ENCODE results near the gene AURKB.
"Not testable (repeated sequence)": the region's sequence is repeated elsewhere in the genome, so short reads cannot be mapped to it uniquely, and the experiment has no call there.

Gene AURKB

DNA sequence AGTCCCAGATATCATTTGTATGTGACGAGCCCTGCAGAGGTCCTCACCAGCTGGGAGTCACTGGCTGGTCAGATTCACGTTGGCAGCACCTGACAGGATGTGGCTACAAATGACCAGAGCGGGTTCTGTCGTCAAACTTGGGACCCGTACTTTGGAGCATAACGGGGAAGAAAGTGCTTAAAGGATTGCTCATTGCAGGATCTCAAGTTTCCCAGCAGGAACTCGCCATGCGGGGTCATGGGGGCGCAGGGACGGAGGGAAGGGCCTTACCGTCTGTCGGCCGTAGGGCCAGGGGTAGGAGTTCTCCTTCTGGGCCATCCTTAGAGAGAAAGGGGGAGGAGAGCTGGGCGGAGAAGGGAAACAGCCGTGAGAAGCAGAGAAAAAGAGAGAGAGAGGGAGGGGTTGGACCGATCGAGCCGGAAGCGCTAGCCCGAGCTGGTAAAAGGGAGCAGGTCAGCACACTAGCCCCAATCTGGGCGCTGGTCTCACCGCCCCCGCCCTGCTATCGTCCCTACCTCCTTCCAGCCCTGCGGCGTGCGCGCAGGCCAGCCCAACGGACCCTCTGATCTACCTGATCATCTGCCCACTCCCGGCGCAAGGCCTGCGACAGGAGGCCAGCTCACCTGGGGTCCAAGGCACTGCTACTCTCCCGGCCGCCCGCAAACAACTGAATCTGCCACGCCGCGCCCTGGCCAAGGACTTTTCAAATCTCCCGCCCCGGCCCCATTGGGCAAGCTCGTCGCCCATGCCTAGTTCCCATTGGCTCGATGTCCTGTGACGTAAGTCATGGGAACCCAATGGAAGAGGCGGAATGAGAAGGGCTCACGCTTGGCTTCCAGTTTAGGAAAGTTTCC, at the start of gene AURKB:
Gene AURKB (minus strand): TSS at position 669 of the 854 bp plus-strand sequence. CDS start 351 bp downstream, at position 318.
- peak in 3 of 4 experiments; percentile 76 to 90 (median 85) for DNase-seq (ENCODE audit: low read depth in 4 of 4, low spot score in 1 of 4)

DNA sequence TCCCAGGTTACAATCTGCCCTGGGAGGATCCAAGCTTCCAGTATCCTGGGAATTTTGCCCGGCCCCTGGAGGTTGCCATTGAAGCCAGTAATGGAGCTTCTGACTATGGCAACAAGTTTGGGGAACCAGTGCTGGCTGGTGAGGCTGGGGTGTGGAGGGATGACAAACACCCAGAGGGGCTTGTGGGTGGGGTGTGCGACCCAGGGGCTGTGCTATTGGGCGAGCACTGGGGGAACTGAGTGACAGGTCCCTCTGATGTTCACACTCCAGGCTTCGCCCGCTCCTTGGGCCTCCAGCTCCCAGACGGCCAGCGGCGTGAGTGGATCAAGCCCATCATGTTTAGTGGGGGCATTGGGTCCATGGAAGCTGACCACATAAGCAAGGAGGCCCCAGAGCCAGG, 47.4 kb upstream of the AURKB start:
- DNase-seq (ENCODE audit: low read depth in 4 of 4, low spot score in 1 of 4), result no peak

DNA sequence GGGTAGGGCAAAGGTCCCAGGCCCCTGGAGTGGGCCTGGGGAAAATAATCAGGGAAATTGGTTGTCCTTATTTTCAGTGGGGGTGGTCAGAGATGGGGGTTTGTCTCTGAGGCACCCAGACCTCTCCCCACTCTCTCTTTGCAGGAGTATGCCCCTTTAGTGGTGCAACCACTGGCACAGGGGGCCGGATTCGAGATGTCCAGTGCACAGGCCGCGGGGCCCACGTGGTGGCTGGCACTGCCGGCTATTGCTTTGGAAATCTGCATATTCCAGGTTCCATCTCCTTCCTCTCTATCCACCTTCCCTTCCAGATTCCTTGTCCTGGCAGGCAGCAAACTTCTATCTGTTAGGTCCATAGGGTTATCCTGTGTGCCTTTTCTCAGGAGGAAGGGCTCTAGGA, 46.3 kb upstream of the AURKB start:
- DNase-seq (ENCODE audit: low read depth in 4 of 4, low spot score in 1 of 4), result no peak

DNA sequence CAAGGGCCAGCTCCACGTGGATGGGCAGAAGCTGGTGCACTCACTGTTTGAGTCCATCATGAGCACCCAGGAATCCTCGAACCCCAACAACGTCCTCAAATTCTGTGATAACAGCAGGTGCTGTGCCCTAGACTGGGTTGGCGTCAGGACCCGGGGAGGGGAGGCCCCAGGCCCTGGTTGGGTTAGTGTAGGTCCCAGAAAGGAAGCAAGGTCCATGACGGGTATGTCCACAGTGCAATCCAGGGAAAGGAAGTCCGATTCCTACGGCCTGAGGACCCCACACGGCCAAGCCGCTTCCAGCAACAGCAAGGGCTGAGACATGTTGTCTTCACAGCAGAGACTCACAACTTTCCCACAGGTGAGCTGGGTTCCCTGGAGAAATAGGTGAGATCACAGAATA, 45.9 kb upstream of the AURKB start:
- DNase-seq (ENCODE audit: low read depth in 4 of 4, low spot score in 1 of 4), result no peak

DNA sequence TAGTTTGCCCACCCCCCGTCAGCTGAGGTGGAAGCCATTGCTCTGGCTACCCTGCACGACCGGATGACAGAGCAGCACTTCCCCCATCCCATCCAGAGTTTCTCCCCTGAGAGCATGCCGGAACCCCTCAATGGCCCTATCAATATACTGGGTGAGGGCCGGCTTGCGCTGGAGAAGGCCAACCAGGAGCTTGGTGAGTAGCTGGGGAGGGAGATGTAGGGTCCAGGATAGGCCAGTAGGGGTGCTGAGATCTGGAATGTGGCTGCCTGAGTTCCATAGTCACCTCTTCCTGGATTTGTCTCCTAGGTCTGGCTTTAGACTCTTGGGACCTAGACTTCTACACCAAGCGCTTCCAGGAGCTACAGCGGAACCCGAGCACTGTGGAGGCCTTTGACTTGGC, 45.1 kb upstream of the AURKB start:
- DNase-seq (ENCODE audit: low read depth in 4 of 4, low spot score in 1 of 4), result no peak

DNA sequence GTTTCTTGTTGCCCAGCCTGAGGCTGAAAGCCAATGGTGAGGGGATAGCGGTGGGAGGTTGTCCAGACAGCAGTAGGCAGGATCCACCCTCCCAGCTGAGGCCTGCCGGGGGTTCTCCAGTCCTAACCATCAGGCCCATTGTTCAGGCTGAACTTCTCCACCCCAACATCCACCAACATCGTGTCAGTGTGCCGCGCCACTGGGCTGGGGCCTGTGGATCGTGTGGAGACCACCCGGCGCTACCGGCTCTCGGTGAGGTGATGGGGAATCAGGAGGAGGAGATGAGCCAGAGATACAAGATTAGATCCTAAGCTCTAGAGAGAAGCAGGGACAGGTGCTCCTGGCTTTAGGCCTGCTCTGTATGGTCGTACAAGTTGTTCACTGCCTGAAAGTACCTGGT, 44.5 kb upstream of the AURKB start:
- no peak for DNase-seq (ENCODE audit: low read depth in 4 of 4, low spot score in 1 of 4)

DNA sequence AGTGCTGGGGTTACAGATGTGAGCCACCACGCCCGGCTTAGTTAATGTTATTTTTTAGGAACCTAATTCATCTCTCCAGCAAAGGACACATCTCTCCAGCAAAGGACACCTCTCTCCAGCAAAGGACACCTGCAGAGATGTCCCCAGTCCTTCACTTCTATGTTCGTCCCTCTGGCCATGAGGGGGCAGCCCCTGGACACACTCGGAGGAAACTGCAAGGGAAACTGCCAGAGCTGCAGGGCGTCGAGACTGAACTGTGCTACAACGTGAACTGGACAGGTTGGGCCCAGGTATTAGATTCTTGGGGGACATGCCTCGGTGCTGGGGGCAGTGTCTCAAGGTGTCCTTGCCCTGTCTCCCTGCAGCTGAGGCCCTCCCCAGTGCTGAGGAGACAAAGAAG, 43.4 kb upstream of the AURKB start:
- DNase-seq (ENCODE audit: low read depth in 4 of 4, low spot score in 1 of 4), result no peak

DNA sequence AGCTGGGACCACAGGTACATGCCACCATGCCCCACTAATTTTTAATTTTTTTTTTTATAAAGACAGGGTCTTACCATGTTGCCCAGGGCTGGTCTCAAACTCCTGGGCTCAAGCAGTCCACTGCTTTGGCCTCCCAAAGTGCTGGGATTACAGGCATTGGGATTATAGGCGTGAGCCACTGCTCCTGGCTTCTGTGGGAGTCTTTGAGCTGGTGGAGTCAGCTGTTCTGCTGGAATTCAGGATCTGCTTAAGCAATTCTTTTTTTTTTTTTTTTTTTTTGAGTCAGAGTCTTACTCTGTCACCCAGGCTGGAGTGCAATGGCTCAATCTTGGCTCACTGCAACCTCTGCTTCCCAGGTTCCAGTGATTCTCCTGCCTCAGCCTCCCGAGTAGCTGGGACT, 41.0 kb upstream of the AURKB start:
- DNase-seq (ENCODE audit: low read depth in 4 of 4, low spot score in 1 of 4), result not testable (repeated sequence)

DNA sequence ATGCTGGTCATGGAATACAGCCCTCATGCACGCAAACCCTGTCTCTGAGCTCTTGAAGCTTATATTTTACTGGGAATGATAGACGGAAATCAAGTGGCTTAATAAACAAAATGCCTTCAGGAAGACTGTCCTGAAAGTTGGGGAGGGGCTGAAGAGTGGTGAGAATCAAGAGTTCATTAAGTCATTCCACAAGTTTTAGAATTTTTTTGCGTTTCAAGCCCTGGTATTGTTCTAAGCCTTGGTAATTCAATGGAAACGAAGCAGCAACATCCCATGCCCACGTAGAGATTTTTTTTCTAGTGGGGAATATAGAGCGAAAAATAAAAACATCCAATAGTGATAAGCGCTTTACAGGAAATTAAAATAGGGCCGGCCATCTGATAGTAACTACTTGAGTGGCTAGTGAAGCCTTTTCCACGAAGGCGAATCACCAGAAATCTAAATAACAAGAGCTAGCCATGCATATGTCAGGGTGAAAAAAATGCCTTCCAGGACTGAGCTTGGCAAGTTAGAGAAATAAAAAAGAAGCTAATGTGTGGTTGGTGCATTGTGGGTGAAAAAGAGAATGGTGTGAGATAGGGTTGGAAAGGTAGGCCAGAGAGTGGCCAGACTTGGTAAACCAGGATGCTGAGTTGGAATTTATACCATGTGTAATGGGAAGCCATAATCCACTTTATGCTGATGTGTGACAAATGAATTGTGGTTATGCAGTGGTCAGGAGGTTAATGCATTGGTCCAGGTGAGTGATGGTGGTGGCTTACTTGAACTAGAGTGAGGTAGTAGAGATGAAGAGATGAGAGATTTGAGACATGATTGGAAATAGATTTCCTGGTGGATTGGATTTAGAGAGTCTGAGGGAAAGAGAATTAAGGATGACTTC, 39.5 kb upstream of the AURKB start:
- DNase-seq (ENCODE audit: low read depth in 4 of 4, low spot score in 1 of 4), result no peak

DNA sequence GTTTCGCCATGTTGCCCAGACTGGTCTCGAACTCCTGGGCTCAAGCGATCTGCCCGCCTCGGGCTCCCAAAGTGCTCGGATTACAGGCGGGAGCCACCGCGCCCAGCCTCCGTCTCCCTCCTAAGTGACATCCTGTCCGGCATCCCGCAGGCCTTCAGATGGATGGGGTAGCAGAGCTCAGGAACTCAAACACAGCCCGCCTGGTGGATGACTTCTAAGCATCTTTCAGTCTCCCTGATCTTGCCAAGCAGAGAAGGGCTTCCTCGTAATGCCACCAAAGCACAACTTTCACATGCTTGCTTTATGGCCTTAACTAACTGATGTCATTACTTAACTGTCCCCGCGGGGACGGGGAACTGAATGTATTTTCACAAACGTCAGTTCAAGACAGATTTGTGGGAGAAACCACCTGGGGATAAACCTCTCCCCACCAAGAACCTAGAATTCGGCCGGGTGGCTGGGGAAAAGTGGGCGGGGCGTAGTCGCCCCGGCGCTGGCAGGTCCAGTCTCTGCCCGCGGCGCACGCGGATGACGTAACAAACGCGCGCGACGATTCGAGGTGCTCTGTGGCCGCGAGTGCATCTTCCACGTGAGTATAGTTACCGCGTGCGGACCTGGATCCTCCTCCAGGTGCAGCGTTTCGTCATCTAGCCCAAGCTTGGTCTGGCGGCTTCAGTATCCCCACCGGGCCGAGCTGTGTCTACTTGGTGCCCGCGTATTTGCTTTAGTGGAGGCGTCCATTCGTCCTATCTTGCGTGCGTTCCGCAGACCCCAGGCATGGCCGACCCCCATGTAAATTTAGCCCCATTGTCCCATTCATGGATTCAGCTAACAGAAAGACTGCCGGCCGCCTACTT, 38.6 kb upstream of the AURKB start, which contains the start of gene PFAS:
Gene PFAS (plus strand): TSS at position 539 of the 857 bp plus-strand sequence. CDS start 4,649 bp downstream, outside the sequence.
- peak; percentile 96 to 99 (median 96) for DNase-seq (ENCODE audit: low read depth in 4 of 4, low spot score in 1 of 4)

DNA sequence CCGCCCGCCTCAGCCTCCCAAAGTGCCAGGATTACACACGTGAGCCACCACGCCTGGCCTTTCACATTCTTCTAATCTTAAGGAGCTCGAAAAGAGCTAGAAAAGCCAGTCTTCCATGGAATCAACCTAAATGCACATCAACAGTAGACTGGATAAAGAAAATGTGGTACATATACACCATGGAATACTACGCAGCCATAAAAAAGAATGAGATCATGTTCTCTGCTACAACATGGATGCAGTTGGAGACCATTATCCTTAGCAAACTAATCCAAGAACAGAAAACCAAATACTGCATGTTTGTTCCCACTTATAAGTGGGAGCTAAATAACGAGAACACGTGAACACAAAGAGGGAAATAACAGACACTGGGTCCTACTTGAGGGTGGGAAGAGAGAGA, 34.4 kb upstream of the AURKB start:
- no peak for DNase-seq (ENCODE audit: low read depth in 4 of 4, low spot score in 1 of 4)

DNA sequence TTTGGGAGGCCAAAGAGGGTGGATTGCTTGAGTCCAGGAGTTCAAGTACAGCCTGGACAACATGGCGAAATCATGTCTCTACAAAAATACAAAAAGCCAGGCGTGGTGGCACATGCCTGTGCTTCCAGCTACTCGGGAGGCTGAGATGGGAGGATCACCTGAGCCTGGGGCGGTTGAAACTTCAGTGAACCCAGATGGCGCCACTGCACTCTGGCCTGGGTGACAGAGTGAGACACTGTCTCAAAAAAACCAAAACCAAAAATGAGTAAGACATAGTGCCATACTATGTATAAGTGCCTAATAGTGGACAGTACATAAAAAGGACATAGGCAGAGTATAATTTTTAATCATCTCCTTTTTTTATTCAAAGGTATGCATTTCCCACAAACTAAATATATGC, 33.5 kb upstream of the AURKB start:
- DNase-seq (ENCODE audit: low read depth in 4 of 4, low spot score in 1 of 4), result no peak

DNA sequence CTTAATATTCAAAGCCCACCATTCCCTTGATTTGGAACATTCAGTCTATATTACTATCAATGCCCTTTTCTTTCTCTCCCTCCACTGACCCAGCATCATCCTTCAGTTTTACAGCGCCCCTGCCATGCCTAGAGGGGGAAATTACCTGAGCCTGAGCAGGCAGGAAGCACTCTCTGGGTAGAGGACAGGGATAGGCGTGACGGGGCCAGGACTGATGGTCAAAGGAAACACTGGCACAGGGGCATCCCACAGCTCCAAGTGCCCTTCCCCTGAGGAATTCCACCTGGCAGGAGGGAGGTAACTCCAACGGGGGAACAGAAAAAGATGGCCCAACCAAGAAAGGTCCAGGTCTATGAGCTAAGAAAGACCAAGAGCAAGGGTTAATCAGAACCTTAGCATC, 27.5 kb upstream of the AURKB start:
- DNase-seq (ENCODE audit: low read depth in 4 of 4, low spot score in 1 of 4), result no peak

DNA sequence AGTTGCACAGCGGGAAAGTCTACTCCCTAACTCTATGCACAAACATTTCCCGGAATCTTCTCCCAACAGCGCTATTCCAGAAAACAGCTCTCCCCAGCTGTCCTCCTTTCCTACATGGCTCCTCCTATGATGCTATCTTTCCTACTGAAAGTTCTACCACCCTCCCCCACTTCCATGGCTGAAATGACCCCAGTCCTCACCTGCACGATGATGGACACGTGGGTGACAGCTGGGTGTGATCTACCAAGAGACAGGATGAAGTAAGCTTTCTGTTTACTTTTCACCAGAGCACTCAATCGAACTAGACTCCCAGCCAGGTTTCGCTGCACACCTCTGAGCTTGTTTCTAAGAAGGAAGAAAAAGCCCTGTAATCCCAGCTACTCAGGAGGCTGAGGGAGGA, 26.8 kb upstream of the AURKB start:
- no peak for DNase-seq (ENCODE audit: low read depth in 4 of 4, low spot score in 1 of 4)

DNA sequence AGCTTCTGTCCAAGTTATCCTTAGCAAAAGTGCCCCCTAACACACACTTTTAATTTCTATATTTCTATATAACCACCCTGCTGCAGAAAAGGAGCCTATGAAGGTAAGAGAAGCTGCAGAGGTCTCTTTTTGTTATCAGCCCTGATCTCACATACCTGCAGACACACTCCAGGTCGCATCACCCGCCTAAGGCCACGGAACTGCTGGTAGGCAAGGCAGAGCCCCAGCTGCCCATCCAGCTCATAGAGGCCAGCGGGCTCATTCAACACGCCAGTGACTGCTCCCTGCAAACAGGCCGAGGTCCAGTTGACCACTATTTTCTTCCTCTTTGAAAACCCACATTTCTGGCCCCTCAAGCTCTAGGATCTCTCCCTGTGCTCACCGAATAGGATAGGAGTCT, 25.3 kb upstream of the AURKB start:
- no peak for DNase-seq (ENCODE audit: low read depth in 4 of 4, low spot score in 1 of 4)

DNA sequence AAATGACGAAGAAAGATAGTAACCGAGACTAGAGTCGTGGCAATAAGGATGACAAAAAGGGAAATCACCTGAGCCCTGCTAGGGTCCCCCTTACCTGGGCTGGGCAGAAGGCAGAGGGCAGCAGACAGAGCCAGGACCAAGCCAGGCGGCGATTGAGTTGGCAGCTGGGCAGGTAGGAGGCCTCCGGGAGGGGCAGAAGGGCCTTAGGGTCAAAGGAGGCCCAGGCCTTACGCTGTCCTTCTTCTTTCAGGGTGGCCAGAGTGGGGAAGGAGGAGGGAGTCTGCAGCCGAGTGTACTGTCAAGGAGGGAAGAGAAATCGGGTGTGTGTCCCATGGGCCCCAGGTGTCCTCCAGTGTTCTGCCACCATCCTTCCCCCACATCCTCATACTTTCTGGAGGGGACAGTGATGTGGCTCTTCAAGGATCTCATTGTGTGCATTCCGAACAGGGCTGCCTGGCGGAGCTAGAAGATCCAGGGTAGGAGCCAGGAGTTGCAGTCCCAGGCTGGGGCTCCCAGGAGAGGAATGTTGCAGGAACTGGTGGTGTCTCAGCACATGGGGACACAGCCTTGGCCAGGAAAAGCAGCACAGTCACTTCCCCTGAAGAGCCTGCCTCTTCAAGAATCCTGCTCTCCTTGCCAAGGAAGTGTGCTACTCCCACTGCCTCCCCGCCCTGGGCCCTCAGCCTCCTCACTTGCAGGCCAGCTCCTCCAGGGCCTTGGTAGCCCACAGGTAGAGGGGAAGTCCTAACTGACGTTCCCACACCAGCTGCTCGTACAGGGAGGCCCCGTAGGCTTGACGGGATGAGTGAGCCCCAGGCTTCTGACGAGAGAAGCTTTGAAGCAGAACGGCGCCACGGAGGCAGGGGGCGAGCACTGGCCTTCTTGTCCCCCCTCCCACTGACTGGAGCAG, 24.2 kb upstream of the AURKB start:
- no peak for DNase-seq (ENCODE audit: low read depth in 4 of 4, low spot score in 1 of 4)

DNA sequence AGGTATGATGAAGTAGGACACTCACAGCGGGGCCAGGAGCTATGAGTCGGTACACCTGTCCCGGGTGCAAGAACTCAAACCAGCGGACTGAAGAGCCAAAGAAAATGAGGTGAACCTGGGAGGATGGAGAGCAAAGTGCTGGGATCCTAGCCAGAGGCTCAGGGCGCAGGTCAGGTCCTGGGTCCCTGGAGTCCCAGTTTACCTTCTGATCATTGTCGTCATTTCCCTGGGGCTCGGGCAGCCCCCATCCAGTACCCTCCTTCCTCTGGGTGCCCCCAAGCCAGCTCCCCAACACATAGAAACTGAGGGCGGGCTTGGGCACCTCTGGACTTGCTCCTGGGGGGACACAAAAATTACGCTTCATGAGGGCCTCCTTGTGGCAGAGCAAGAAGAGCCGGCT, 21.3 kb upstream of the AURKB start:
- DNase-seq (ENCODE audit: low read depth in 4 of 4, low spot score in 1 of 4), result no peak

DNA sequence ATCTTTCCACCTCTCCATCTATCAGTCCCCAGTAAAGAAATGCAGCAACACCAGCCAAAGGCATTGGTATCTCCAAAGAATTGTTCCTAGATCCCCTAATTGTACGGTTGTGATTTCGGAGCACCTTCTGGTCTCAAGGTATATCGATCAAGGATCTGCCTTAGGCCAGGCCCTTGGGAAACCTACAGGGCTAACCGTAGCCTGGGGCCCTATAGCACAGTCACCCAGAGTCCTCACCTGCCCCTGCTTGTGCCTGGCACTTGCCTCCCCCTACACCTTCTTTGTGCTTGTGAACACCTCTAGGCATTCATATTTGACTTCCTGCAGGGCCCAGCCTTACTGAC, 16.8 kb upstream of the AURKB start:
- DNase-seq (ENCODE audit: low read depth in 4 of 4, low spot score in 1 of 4), result no peak

DNA sequence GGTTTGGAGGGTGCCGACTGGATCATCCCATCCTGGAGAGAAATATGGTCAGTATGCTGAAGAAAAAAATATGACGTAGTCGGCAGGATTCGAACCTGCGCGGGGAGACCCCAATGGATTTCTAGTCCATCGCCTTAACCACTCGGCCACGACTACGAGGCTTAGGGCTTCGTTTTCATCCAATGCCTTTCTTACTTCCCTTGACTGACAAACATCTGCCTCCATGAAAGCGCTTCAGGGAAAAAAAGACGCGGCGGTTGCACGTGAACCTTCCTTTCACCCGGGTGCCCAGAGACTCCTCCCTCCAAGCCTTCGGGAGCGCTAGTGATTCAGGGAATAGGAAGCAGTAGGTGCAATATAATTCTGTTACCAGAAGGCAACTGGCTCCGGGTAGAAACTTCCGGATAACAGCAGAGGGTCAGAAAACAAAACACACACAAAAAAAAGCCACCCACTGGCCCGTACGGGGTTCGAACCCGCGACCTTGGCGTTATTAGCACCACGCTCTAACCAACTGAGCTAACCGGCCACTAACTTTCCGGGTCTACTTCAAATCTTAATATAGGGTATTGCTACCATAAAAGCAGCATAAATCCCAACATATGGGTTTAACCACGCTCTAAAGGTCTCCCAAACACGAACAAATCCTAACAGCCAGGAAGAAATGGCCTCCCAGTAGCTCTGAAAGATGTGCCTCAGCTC, 16.3 kb upstream of the AURKB start:
- DNase-seq (ENCODE audit: low read depth in 4 of 4, low spot score in 1 of 4), result peak in 2 of 4 experiments; percentile 37 to 42
